Common myeloid progenitor, CD34-positive (primary cell): ENCODE measurements around the gene UGGT2.

Source experiments
- CTCF ChIA-PET: fragments of 350-600 bp; sonication (Branson Sonifier 250); formaldehyde crosslinking; loops from one replicate; lab custom pipeline; 2021; ENCODE audit warnings: antibody characterized with exemption; lab: Charles Lee
- POLR2A ChIA-PET: fragments of 350-600 bp; sonication (Branson Sonifier 250); formaldehyde crosslinking; loops from one replicate; lab custom pipeline; 2021; ENCODE audit warnings: antibody characterized with exemption; lab: Charles Lee
- DNase-seq, 3 donors: peaks; one replicate each; pipeline versions ENCODE4 v3.0.0 to v3.0.0-alpha.2; 2013
- H3K27ac ChIP-seq, 2 experiments: 1 replicate in 1 of 2; 2 replicates in 1 of 2; pipeline ENCODE4 v1.7.0; 2013; ENCODE audit warnings: inconsistent platforms in 2 of 2, low read length in 2 of 2, mild to moderate bottlenecking in 2 of 2, low read depth in 1 of 2, moderate library complexity in 1 of 2; ENCODE audit not compliant: severe bottlenecking in 2 of 2, insufficient read depth in 1 of 2, poor library complexity in 1 of 2
- H3K27me3 ChIP-seq, 5 experiments: replicated peaks in 2 of 5; 1 replicate in 3 of 5; 2 replicates in 2 of 5; pipeline versions ENCODE4 v1.6.1 to v1.7.0; 2013; ENCODE audit warnings: low read length in 4 of 5, mild to moderate bottlenecking in 2 of 5, moderate library complexity in 2 of 5, inconsistent platforms in 1 of 5; ENCODE audit not compliant: insufficient read depth in 5 of 5, control insufficient read depth in 4 of 5
- H3K36me3 ChIP-seq, 4 experiments: 1 replicate in 2 of 4; 2 replicates in 2 of 4; pipeline versions ENCODE4 v1.6.1 to v1.7.0; 2013; ENCODE audit warnings: low read length in 3 of 4, control low read depth in 1 of 4, mild to moderate bottlenecking in 1 of 4; ENCODE audit not compliant: control insufficient read depth in 4 of 4, insufficient read depth in 4 of 4
- H3K4me1 ChIP-seq, 4 experiments: 1 replicate in 3 of 4; 2 replicates in 1 of 4; pipeline versions ENCODE4 v1.6.1 to v1.7.1; 2013; ENCODE audit warnings: low read length in 3 of 4, mild to moderate bottlenecking in 3 of 4, control low read depth in 1 of 4, inconsistent platforms in 1 of 4, moderate library complexity in 1 of 4; ENCODE audit not compliant: control insufficient read depth in 4 of 4, insufficient read depth in 4 of 4; ENCODE audit errors: control extremely low read depth in 1 of 4
- H3K4me3 ChIP-seq, 7 experiments: 1 replicate in 4 of 7; 2 replicates in 3 of 7; pipeline versions ENCODE4 v1.5.1 to v1.7.0; 2013; ENCODE audit warnings: mild to moderate bottlenecking in 7 of 7, low read length in 6 of 7, moderate library complexity in 6 of 7, inconsistent platforms in 2 of 7, low read depth in 2 of 7, control low read depth in 1 of 7; ENCODE audit not compliant: insufficient read depth in 4 of 7, control insufficient read depth in 1 of 7; ENCODE audit errors: extremely low read depth in 1 of 7
- H3K9me3 ChIP-seq, 5 experiments: 1 replicate in 4 of 5; 2 replicates in 1 of 5; pipeline versions ENCODE4 v1.6.1 to v1.7.1; 2013; ENCODE audit warnings: low read length in 4 of 5, mild to moderate bottlenecking in 2 of 5, inconsistent platforms in 1 of 5, low read depth in 1 of 5, moderate library complexity in 1 of 5; ENCODE audit not compliant: control insufficient read depth in 4 of 5, insufficient read depth in 2 of 5; ENCODE audit errors: control extremely low read depth in 1 of 5
- WGBS: methylation state at CpG from one replicate; pipeline ENCODE4 v1.1.5; 2013; ENCODE audit not compliant: insufficient coverage; 5-methylcytosine and 5-hydroxymethylcytosine counted together

Gene UGGT2

GRCh38 chr13:95955255-95955654 is 97.9 kb downstream of the UGGT2 start:
- no peak overlapping the region for H3K4me3 ChIP-seq
- H3K36me3 ChIP-seq = peaks cover 0 to 4% (median under 1%) of the 10 kb centered on the region in 4 experiments
- no peaks in the 10 kb centered on the region for H3K4me1 ChIP-seq
- H3K27me3 ChIP-seq = no peaks in the 10 kb centered on the region
- H3K27ac ChIP-seq = no peak overlapping the region
- WGBS = 94% methylated on average over 3 of the region's 3 CpGs
- ChIA-PET POLR2A (no interaction called here), CTCF (no interaction called here)
- peaks cover 4 to 34% (median 8%) of the 10 kb centered on the region in 5 experiments for H3K9me3 ChIP-seq
- no peak for DNase-seq

- POLR2A ChIA-PET = no interaction called here
- peaks cover 0 to 4% (median 0%) of the 10 kb centered on the region in 4 experiments for H3K36me3 ChIP-seq
- no peaks in the 10 kb centered on the region for H3K4me1 ChIP-seq
- H3K9me3 ChIP-seq = peaks cover 0 to 28% (median 5%) of the 10 kb centered on the region in 5 experiments
- CTCF ChIA-PET = no interaction called here
- no peak for DNase-seq
- no peak overlapping the region for H3K4me3 ChIP-seq
- H3K27me3 ChIP-seq = no peaks in the 10 kb centered on the region
- H3K27ac ChIP-seq = no peak overlapping the region
Measured at GRCh38 chr13:95954266-95954665, 98.9 kb downstream of the UGGT2 start.

DNA sequence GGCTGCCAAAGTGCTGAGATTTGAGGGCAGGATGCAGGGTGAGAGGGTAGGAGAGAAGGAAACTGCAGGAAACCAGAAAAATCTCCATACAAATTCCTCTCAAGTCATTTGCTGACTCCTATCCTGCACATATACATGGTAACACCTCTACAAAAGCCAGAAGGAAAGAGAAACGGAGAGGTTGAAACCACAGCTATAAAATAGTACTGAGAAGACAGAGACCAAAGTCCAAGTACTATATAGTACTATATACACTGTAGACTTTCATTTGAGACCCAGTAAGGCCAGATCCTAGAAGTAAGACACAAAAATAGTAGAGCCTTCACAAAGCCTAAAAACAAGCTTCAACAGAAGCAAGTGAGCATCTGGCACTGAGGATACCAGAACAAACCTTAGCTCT is 103.1 kb downstream of the UGGT2 start:
- WGBS = no CpG with 5 or more reads among the region's 1 CpG
- CTCF ChIA-PET = no interaction called here

GRCh38 chr13:95948656-95949055 is 104.5 kb downstream of the UGGT2 start:
- no peaks in the 10 kb centered on the region for H3K27me3 ChIP-seq
- POLR2A ChIA-PET = no interaction called here
- CTCF ChIA-PET = no interaction called here
- WGBS = 79% methylated on average over 2 of the region's 2 CpGs
- H3K4me1 ChIP-seq = no peaks in the 10 kb centered on the region
- peaks cover 0 to 5% (median 2%) of the 10 kb centered on the region in 4 experiments for H3K36me3 ChIP-seq
- H3K27ac ChIP-seq = no peak overlapping the region
- peaks cover 0 to 3% (median 2%) of the 10 kb centered on the region in 5 experiments for H3K9me3 ChIP-seq
- peak in 2 of 3 donors; percentile 5 to 13 for DNase-seq
- no peak overlapping the region for H3K4me3 ChIP-seq

More for the DNA sequence above, 103.1 kb downstream of the UGGT2 start:
- POLR2A ChIA-PET = no interaction called here
- no peak overlapping the region for H3K27ac ChIP-seq
- H3K4me1 ChIP-seq = no peaks in the 10 kb centered on the region
- no peak for DNase-seq
- H3K36me3 ChIP-seq = peaks cover 0 to 5% (median 2%) of the 10 kb centered on the region in 4 experiments
- H3K9me3 ChIP-seq = peaks cover 0 to 3% (median 2%) of the 10 kb centered on the region in 5 experiments
- no peaks in the 10 kb centered on the region for H3K27me3 ChIP-seq
- H3K4me3 ChIP-seq = no peak overlapping the region

DNA sequence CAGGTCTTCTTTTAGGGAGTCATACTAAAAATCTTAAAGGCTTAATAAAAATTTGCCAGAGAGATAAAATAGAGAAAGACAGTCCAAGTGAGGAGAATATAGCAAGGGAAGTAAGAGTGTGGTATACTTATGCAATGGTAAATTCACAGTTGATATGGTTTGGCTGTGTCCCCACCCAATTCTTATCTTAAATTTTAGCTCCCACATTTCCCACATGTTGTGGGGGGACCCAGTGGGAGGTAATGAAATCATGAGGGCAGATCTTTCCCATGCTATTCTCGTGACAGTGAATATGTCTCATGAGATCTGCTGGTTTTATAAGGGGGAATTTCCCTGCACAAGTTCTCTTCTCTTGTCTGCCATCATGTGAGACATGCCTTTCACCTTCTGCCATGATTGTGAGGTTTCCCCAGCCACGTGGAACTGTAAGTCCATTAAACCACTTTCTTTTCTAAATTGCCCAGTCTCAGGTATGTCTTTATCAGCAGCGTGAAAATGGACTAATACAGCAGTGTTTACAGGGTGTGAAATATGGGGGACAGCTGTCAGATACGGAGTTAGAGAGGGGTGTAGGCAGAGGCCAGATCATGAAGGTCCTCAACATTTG is 115.4 kb downstream of the UGGT2 start:
- no peak overlapping the region for H3K27ac ChIP-seq
- no peak overlapping the region for H3K4me3 ChIP-seq
- 100% methylated on average over 1 of the region's 4 CpGs for WGBS
- peaks cover 1 to 22% (median 8%) of the 10 kb centered on the region in 5 experiments for H3K9me3 ChIP-seq
- ChIA-PET CTCF (no interaction called here), POLR2A (no interaction called here)
- no peak for DNase-seq
- H3K36me3 ChIP-seq = peaks cover 2 to 33% (median 13%) of the 10 kb centered on the region in 4 experiments
- H3K27me3 ChIP-seq = no peaks in the 10 kb centered on the region
- no peaks in the 10 kb centered on the region for H3K4me1 ChIP-seq

DNA sequence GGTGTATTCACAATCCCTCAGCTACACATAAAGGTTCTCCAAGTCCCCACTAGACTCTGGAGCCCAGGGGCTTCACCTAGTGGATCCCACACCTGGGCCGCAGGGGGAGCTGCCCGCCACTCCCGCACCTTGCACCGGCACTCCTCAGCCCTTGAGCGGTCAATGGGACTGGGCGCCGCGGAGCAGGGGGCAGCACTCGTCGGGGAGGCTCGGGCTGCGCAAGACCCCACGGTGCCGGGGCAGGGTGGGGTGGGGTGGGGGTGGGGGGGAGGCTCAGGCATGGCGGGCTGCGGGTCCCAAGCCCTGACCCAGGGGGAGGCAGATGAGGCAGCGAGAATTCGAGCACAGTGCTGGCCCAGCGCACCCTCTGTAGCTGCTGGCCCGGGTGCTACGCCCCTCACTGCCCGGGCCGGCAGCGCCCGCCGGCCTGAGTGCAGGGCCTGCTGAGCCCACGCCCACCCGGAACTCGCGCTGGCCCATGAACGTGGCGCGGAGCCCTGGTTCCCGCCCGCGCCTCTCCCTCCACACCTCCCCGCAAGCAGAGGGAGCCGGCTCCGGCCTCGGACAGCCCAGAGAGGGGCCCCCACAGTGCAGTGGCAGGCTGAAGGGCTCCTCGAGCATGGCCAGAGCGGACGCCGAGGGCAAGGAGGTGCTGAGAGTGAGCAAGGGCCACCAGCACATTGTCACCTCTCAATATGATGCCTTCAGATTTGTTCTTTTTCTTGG is 121.7 kb downstream of the UGGT2 start:
- H3K27me3 ChIP-seq = no peaks in the 10 kb centered on the region
- H3K4me1 ChIP-seq = no peaks in the 10 kb centered on the region
- ChIA-PET POLR2A (no interaction called here), CTCF (no interaction called here)
- H3K27ac ChIP-seq = no peak overlapping the region
- DNase-seq = no peak
- peaks cover 0 to 39% (median 13%) of the 10 kb centered on the region in 5 experiments for H3K9me3 ChIP-seq
- WGBS = 96% methylated on average over 14 of the region's 44 CpGs
- H3K4me3 ChIP-seq = no peak overlapping the region
- peaks cover 0 to 19% (median 8%) of the 10 kb centered on the region in 4 experiments for H3K36me3 ChIP-seq

GRCh38 chr13:95929430-95929829 is 123.8 kb downstream of the UGGT2 start:
- H3K36me3 ChIP-seq = no peaks in the 10 kb centered on the region
- WGBS = no CpG with 5 or more reads among the region's 3 CpGs
- POLR2A ChIA-PET = no interaction called here
- no peak overlapping the region for H3K4me3 ChIP-seq
- CTCF ChIA-PET = no interaction called here
- H3K9me3 ChIP-seq = peaks cover 0 to 19% (median 8%) of the 10 kb centered on the region in 5 experiments
- DNase-seq = no peak
- no peak overlapping the region for H3K27ac ChIP-seq
- H3K4me1 ChIP-seq = no peaks in the 10 kb centered on the region
- H3K27me3 ChIP-seq = no peaks in the 10 kb centered on the region
